Stimulated activated CD8-positive, alpha-beta memory T cell treated with anti-CD3 and anti-CD28 coated beads, Interleukin-4, amount 100 ng/mL, for 4 hours (primary cell): Measurements from ENCODE around the gene CYB5A.

Source experiments
- DNase-seq, 2 donors: peaks; one replicate each; pipeline ENCODE4 v3.0.0-alpha.2; 2020; ENCODE audit warnings: low read depth in 2 of 2, low spot score in 1 of 2

The CYB5A gene

GRCh38 chr18:74248595-74248994 lies 43.2 kb downstream of the CYB5A start:
- DNase-seq: no peak

DNA sequence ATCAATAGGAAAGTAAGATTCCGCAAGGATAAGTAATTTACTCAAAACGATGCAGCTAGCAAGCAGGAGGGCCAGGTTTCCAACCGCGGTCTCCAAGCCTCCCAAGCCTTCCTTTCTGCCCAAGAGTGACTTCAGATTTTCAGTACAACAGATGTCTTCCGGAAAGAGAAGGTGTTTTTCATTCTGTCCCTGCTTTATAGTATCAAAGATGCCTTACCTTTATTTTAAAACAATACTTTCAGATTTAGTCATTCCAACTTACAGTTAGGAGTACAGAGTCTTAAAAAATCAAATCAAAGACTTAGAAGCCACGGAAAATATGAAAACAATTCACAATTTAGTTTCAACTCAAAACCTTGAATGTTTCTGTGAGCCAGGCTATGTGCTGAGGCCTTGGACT lies 43.6 kb downstream of the CYB5A start:
- DNase-seq: no peak

- DNase-seq: no peak
Measured at GRCh38 chr18:74244554-74244953, 47.2 kb downstream of the CYB5A start.

DNA sequence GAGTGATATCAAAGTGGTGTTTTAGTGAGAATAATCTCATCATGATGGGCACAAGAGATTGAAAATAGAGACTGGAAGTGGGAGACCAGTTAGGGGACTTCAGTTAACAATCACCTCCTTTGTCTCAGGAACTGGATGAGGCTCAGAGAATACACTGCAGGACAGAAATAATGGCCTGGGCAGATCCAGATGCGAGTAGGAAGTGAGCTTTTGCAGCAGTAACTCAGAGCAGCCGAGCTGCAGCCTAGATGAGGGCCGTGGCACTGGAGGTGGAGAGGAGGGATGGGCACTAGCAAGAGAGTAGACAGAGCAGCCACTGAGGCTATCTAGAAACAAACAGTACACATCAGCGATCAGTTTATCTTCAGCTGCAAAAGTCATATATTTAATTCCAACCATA lies 48.6 kb downstream of the CYB5A start:
- no peak for DNase-seq

DNA sequence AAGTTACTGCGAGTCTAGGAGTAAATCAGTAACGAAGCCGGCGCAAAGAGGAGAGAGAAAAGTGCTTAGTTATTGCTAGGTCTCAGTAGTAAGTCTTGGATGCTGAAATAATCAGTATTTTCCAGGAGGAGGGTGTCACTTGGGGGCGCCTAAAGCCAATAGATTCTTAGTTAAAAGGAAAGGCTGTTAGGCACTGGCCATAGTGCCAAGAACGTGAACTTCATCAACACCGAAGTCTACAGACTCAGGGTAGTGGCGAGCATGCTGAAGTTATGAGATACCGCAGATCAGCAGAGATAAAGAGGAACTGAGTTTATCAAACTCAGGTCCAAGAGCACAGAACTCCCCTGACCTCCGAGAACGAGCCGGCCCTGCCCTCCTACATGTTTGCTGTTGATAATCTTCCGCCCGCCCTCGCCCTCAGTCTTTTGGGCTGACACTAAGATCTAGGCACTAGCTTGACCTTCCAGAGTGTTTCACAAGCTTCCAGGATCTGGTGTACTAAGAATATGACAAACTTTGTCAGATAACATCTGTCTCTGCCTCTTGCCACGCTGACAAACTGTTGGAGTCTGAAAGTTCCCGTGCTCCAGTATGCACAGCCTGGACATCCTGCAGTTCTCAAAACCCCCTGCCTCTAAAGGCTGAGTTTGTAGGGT lies 49.2 kb downstream of the CYB5A start:
- DNase-seq: no peak

DNA sequence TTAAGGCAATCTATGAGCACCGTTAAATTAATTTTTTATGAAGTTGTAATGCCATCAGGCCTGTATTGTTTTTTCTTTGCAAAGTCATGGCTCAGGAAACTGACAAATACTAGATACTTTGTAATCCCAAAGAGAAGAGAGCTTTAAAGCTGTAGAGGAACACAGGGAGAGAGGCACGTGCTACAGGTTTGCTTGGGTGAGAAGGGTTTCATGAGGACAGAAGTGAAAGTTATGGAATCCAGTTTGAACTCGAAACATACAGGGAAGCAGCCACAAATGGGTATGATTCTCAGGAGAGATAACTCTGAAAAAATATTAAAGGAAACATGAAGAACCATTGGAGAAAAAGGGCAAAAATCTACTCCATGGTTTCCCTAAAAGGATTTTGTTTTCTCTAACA lies 49.8 kb downstream of the CYB5A start:
- no peak for DNase-seq

DNA sequence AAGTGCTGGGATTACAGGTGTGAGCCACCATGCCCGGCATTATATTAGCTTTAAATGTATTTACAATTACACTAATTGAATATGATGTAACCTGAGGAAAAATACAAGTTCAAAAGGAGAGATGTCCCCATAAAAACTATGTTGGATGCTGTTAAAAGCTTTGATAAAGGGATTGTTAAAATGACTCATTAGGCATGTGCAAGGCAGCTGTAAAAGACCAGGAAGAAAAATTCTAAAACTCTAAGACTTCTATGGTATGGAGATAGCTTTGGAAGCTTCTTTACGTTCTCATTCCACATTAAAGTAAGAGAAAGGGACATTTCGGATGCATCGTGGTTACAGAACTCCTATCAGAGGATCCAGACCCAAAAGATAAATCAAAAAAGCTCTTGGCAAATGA lies 50.3 kb downstream of the CYB5A start:
- no peak for DNase-seq

GRCh38 chr18:74239567-74239966 lies 52.2 kb downstream of the CYB5A start:
- no peak for DNase-seq

- DNase-seq: no peak
Measured at GRCh38 chr18:74234326-74235171, 57.2 kb downstream of the CYB5A start.

GRCh38 chr18:74233933-74234325 lies 57.8 kb downstream of the CYB5A start:
- DNase-seq: no peak

DNA sequence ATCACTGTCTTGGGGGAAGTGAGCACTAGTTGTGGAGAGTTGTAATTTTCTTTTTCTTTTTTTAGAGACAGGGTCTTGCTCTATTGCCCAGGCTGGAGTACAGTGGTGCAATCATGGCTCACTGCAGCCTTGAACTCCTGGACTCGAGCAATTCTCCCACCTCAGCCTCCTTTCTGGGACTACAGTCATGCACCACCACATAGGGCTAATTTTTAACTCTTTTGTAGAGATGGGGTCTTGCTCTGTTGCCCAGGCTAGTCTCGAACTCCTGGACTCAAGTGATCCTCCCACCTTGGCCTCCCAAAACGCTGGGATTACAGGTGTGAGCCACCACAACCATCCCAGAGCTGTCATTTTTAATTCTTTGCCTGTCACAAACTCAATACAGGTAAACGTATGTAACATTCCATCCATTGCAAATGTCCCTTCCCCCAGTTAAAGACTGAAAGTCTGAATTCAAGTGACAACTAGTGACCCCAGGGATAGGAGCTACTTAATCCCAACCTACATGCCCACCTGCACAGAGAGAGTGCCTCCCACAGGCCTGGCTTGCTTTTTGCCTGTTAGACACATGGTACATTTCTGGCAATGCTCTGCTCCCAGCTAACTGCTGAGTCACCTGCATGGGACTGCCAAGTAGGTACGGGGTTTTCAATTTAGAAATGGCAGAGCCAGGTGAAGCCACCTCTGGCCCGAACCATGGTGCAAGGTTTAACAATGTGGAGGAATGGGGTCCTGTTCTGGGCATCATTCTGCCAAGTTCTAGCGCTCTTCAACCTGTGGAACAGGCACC lies 60.6 kb downstream of the CYB5A start:
- DNase-seq: no peak

DNA sequence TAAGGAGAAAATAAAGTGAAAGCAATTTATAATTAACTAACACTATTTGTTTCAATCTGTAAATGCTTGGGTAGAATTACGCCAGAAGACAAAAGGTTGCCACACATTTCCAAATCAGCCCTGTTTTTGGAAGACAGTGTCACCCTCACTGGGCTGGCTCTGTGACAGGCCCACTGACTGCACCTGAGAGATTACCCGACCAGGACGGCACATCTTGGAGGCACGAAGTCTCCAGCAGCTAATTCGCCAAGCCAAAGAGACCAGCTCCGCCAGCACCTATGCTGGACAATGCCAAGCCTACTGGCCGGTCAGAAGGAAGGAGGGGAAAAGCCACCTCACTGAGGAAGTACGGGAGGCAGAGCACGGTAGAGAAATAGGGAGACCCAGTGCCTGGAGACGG lies 61.9 kb downstream of the CYB5A start:
- DNase-seq: no peak

DNA sequence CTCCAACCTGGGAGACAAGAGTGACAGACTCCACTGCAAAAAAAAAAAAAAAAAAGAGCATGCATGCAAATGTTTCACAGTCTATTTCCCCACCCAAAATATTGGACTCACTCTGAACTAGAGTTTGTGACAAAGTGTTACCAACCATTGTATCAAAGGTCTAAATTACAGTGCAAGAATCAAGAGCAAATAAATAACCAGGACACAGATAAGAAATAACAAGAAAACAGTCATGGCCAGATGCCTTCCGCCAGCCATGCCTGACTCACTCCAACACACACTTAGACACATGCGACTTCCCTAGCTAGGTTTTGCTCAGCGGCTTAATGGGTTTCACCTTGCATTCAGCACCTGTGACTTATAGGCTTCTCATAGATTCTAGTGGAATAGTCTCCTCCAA lies 62.8 kb downstream of the CYB5A start:
- DNase-seq: no peak

- no peak for DNase-seq
Measured at GRCh38 chr18:74228312-74228711, 63.5 kb downstream of the CYB5A start.

DNA sequence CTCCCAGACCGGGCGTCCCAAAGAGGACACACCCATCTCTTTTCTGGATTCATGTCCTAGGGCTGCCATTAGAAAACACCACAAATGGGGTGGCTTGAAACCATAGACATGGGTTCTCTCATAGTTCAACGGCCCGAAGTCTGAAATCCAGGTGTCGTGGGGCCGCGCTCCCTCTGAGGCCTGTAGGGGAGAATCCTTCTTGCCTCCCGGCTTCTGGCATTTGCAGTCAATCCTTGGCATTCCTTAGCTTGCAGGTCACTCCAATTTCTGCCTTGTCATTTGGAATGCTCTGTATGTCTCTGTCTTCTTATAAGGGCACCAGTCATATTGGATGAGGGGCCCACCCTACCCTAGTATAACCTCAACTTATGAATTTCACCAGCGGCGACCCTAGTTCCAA lies 65.1 kb downstream of the CYB5A start:
- DNase-seq: no peak

- DNase-seq: no peak
Measured at GRCh38 chr18:74226156-74226555, 65.6 kb downstream of the CYB5A start.

DNA sequence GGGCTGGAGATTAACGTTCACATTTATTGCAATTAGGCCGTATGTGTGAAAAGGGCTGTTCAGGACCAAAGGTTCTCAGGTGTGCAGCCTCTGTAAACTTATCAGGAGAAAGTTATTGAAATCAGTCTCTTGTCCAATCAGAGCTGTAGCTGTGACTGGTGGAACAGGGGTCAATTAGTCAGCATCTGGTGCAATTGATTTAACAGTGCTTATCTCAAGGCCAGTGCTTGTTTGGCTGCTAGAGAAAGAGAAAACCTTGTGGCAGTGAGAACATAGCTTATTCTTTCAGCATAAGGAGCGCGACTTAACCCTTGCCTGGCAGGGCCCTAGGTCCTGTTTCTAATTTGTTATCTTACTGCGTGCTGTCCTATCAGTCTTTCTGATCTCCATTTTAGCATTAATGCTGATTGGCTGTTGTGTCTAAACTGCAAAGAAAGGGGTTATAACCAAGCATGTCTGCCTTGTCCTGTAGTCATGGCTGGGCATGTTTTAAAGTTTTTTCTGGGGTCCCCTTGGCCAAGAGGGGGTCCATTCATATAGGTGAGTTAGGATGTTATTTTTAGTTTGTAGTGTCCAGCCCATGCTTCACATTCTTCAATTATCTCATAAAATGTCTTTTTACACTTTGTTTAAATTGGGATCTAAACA lies 66.4 kb downstream of the CYB5A start:
- no peak for DNase-seq

DNA sequence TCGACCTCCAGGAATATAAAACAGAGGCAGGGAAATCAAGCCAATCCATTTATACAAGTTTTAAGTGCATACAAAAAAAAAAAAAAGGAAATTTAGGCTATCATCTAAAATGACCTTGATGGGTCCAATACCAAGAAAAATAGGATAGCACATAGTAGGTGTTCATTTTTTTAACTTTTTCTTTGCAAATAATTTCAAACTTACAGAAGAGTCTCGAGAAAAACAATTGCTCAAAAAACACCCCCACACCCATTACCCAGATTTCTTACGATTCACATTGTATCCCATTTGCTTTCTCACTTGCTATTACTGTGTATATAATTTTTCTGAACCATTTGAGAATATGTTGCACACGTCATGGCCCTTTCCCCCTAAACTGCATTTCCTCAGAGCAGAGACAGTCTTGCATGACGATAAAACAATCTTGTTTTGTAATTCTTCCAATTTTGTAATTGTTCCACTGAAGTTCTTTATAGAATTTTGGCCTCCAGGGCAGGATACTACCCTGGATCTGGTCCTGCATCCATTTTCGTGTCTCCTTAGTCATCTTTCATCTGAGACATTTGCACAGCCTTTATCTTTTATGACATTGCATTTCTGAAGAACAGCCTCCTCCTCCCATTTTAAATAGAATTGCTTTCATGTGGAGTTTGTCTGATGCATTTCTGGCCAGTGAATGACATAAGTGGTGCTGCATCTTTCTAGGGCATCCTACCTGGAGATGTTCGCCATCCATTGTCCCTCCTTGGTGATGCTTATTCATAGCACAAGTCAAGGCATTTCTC lies 68.9 kb downstream of the CYB5A start:
- DNase-seq: no peak

DNA sequence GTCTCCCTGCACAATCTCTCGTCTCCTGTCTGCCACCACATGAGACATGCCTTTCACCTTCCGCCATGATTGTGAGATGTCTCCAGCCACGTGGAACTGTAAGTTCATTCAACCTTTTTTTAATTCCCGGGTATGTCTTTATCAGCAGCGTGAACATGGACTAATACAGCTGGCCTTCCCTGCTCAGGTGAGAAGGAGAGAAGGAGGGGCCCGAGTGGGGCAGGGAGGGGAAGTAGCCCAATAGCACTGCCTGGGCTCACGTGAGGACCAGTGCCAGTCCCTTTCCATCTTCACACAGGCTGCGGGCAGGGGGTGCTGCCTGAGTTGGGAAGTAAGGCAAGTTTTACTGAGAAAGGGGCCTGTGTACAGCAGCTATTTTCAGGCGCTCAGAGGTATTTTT lies 70.7 kb downstream of the CYB5A start:
- no peak for DNase-seq

- DNase-seq: no peak
Measured at GRCh38 chr18:74219056-74219455, 72.7 kb downstream of the CYB5A start.
